Measurements from ENCODE around the gene CENATAC. TPM values are rescaled to one million over a fixed set of nuclear protein-coding genes. Genes with fewer than 3 reads are reported as not detected.

The CENATAC gene
- total and polyA plus RNA-seq, 9 of the 15 experiments (the other 6 are each of a cell fraction or from before 2014, with no cell fraction given) = 2.4 to 25.5 (median 13.7) TPM

DNA sequence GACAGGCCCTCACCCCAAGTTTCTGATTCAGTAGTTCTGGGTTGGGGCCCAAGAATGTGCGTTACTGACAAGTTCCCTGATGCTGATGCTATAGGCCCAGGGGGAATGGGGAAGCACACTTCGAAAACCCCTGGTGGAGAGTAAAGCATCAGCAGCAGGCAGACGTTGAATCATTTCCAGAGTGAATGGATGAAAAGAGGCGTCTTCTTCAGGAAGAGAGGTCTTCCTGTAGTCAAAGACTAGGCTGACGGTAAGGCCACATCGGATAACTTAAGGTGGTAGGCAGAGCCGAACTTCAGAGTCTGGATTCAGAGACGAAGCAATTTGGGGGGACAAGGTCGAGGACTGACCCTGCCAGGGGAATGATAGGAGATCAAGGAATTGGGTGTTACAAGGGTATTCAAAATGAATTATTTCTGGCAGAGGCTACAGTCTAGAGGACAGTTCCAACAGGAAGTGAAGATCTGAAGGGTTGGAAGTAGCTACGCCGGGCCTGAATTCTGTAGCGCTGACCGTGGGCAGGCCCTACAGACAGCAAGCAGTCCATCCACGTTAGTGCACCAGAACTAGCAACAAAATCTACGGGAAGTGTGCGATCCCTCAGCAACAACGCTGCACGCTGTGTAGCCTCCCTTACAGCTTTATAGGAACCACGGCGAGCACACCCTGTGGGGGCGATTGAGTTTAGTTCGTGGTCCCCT, 862 bp upstream of the CENATAC start:
- BruUV-seq (replicated peaks) = TSS peak; percentile 83
- ChIA-PET POLR2A (interaction anchor here (0.7 to 2.5 kb wide), 9 partner anchors 12 to 376 kb away, joined by 3 to 22 read pairs (median 4); partner anchors contain the start of genes RPS25 and TRAPPC4), CTCF (ENCODE audit: low intra/inter-chr PET ratio) (no interaction called here)
- no peaks in the 10 kb centered on the region for H3K9me3 ChIP-seq (replicated peaks; ENCODE audit: control insufficient read depth, insufficient read depth, low read depth, low read length)
- H3K4me3 ChIP-seq = peak overlapping the region; percentile 83
- peaks cover 22% of the 10 kb centered on the region; the same call in 2 of the 3 replicates for H3K36me3 ChIP-seq (ENCODE audit: control insufficient read depth, insufficient read depth, low read length)
- H3K4me2 ChIP-seq (ENCODE audit: insufficient read depth, low read length) = peak overlapping the region; percentile 100
- intact Hi-C loops (cut with micrococcal nuclease) = no loop called here
- no peaks in the 10 kb centered on the region for H4K20me1 ChIP-seq (replicated peaks; ENCODE audit: control insufficient read depth, insufficient read depth, low read length)
- in situ Hi-C loops (cut with MboI) = no loop called here
- H3K4me1 ChIP-seq (replicated peaks in 1 of 2; ENCODE audit: control insufficient read depth in 2 of 2, insufficient read depth in 2 of 2, low read length in 2 of 2) = peaks cover 12 to 13% of the 10 kb centered on the region in 2 experiments; a peak in 4 of 5 replicates
- FAIRE-seq (peak; percentile 71), ATAC-seq (peak; percentile 52), DNase-seq (ENCODE audit: extremely low read depth in 1 of 4, low spot score in 3 of 4) (peak; percentile 55 to 60 (median 58))
- H3K9ac ChIP-seq (ENCODE audit: insufficient read depth in 1 of 2, low read depth in 2 of 2, low read length in 2 of 2) = peak overlapping the region; percentile 77 to 90
- H3K27me3 ChIP-seq (ENCODE audit: control insufficient read depth in 2 of 2, insufficient read depth in 2 of 2, low read length in 2 of 2) = no peaks in the 10 kb centered on the region
- peaks cover 30% of the 10 kb centered on the region for H3K79me2 ChIP-seq (ENCODE audit: control insufficient read depth, insufficient read depth, low read length)
- H3K27ac ChIP-seq (ENCODE audit: extremely low read depth, low read depth, low read length) = peak overlapping the region; percentile 73
- WGBS (ENCODE audit: insufficient coverage, low coverage, missing lambda C conversion rate) = 5% methylated on average over 22 of the region's 22 CpGs
- H3K9me1 ChIP-seq (ENCODE audit: control insufficient read depth, insufficient read depth, low read length) = no peaks in the 10 kb centered on the region
- peak overlapping the region; percentile 90 for H2AFZ ChIP-seq (ENCODE audit: low read depth, low read length)
- TF ChIP-seq MNT (conservative IDR thresholded peaks at IDR 0.05) (0 out of 4 replicates have a peak, but pooled peaks of 1 of the 2 experiments have one; percentile 8), SIN3A (IDR thresholded peaks at IDR 0.05; ENCODE audit: borderline replicate concordance in 2 of 2, control insufficient read depth in 1 of 2, low read depth in 2 of 2, low read length in 2 of 2) (peak in 1 of 2 experiments; percentile 24; a peak in 1 of 4 replicates), SAP30 (IDR thresholded peaks at IDR 0.05; ENCODE audit: borderline replicate concordance, insufficient read depth, low read depth, low read length, poor library complexity, severe bottlenecking) (peak; percentile 53), ZBTB40 (IDR thresholded peaks at IDR 0.05) (peak; percentile 51; the same call in 1 of the 2 replicates), ZBTB40 (CRISPR knock-in tag; IDR thresholded peaks at IDR 0.05) (no peak), SMARCE1 (IDR thresholded peaks at IDR 0.05) (0 out of 2 replicates have a peak, but pooled peaks have one; percentile 7), HNRNPLL (IDR thresholded peaks at IDR 0.05; ENCODE audit: low read depth, low read length, poor library complexity, severe bottlenecking) (peak; percentile 88)
